Upper lobe of left lung (tissue), 6 donors: ENCODE results near the gene CDC34. TPM values are rescaled to one million over a fixed set of nuclear protein-coding genes. Genes with fewer than 3 reads are reported as not detected.

ENCODE experiments used
- ATAC-seq, 2 donors: fragments of 200-7000 bp; cut with Tn5 transposase; one replicate each; pipeline ENCODE4 v1.9.1; 2022; ENCODE audit warnings: mild to moderate bottlenecking in 2 of 2, moderate library complexity in 2 of 2; ENCODE audit not compliant: low FRiP score in 2 of 2
- DNase-seq, 2 donors: peaks; one replicate each; pipeline ENCODE4 v3.0.0-alpha.2; 2019 to 2020
- H3K27ac ChIP-seq, 4 donors: fragments of 200-600 bp; sonication (generic); one replicate each; pipeline ENCODE4 v1.5.1; 2016 to 2019
- H3K27me3 ChIP-seq, 4 donors: fragments of 200-600 bp; sonication (generic); one replicate each; pipeline ENCODE4 v1.5.1; 2017 to 2019
- H3K36me3 ChIP-seq, 4 donors: fragments of 200-600 bp; sonication (generic); one replicate each; pipeline ENCODE4 v1.5.1; 2016 to 2019
- H3K4me1 ChIP-seq, 4 donors: fragments of 200-600 bp; sonication (generic); one replicate each; pipeline ENCODE4 v1.5.1; 2018 to 2019
- H3K4me3 ChIP-seq, 4 donors: fragments of 200-600 bp; sonication (generic); one replicate each; pipeline ENCODE4 v1.5.1; 2017 to 2019; ENCODE audit warnings: mild to moderate bottlenecking in 2 of 4, moderate library complexity in 1 of 4
- H3K9me3 ChIP-seq, 4 donors: fragments of 200-600 bp; sonication (generic); one replicate each; pipeline ENCODE4 v1.5.1; 2018 to 2019
- CTCF ChIP-seq, 6 experiments: fragments of 450-650 bp in 4 of 6; fragments of 200-600 bp in 2 of 6; sonication (generic) in 2 of 6; IDR thresholded peaks; one replicate each; pipeline ENCODE4 v1.5.1; 2016 to 2019; ENCODE audit warnings: antibody characterized with exemption in 6 of 6
- EP300 ChIP-seq, 4 donors: sonication (generic); formaldehyde crosslinking; IDR thresholded peaks; one replicate each; pipeline ENCODE4 v1.5.1; 2017; ENCODE audit warnings: antibody characterized with exemption in 4 of 4, control low read depth in 2 of 4
- POLR2A ChIP-seq, 4 donors: fragments of 450-650 bp; IDR thresholded peaks; one replicate each; pipeline ENCODE4 v1.5.1; 2016 to 2017; ENCODE audit warnings: antibody characterized with exemption in 4 of 4, mild to moderate bottlenecking in 2 of 4
- POLR2AphosphoS5 ChIP-seq, 2 donors: sonication (generic); formaldehyde crosslinking; IDR thresholded peaks; one replicate each; pipeline ENCODE4 v1.5.1; 2017; ENCODE audit warnings: antibody characterized with exemption in 2 of 2
- WGBS, 2 donors: methylation state at CpG; one replicate each; pipeline ENCODE4 v1.1.5; 2017 to 2018; 5-methylcytosine and 5-hydroxymethylcytosine counted together
- total RNA-seq, 6 donors: library from RNA; depleted of rRNA in 4 of 6; stranded (reverse); fragments of >200 nt in 4 of 6; gene quantifications; one replicate each; pipeline versions ENCODE4 v1.1.0 to v1.2.1, GENCODE V29; 2016 to 2021
- donor health status: DM: no; HTN: no; CAD: no; lungs with moderate emphysema.
- donor health status: DM: no; HTN: yes; CAD: no; lungs with severe emphysema.

The CDC34 gene
- total RNA-seq, 6 donors from 2014 or later = 42.7 to 140 (median 52.4) TPM

- Histone ChIP-seq H3K4me3 (no peak overlapping the region), H3K4me1 (peaks cover 15 to 24% (median 18%) of the 10 kb centered on the region in 4 donors), H3K36me3 (peaks cover 0 to 5% (median 1%) of the 10 kb centered on the region in 4 donors), H3K9me3 (no peaks in the 10 kb centered on the region), H3K27me3 (no peaks in the 10 kb centered on the region), H3K27ac (no peak overlapping the region)
- TF ChIP-seq CTCF (IDR thresholded peaks at IDR 0.05) = no peak
- no peak for TF ChIP-seq POLR2AphosphoS5 (IDR thresholded peaks at IDR 0.05)
- no peak for TF ChIP-seq POLR2A (IDR thresholded peaks at IDR 0.05)
- TF ChIP-seq EP300 (IDR thresholded peaks at IDR 0.05) = no peak
- peak in 1 of 2 donors; percentile 68 for DNase-seq
- WGBS, 2 donors = 93 to 96% methylated on average over 9 to 12 of the region's 14 CpGs
- no peak for ATAC-seq
These were observed 26.9 kb upstream of the CDC34 start for GRCh38 chr19:504616-505015.

GRCh38 chr19:506404-507285 is 24.9 kb upstream of the CDC34 start:
- 4% methylated on average over 28 to 37 of the region's 48 CpGs for WGBS, 2 donors
- Histone ChIP-seq H3K27ac (peak overlapping the region; percentile 79 to 98 (median 96)), H3K4me3 (peak overlapping the region; percentile 58 to 100 (median 82)), H3K36me3 (peaks cover 0 to 7% (median 2%) of the 10 kb centered on the region in 4 donors), H3K9me3 (no peaks in the 10 kb centered on the region), H3K4me1 (peaks cover 30 to 42% (median 32%) of the 10 kb centered on the region in 4 donors), H3K27me3 (no peaks in the 10 kb centered on the region)
- TF ChIP-seq CTCF (IDR thresholded peaks at IDR 0.05) (peak; percentile 90 to 99 (median 98)), EP300 (IDR thresholded peaks at IDR 0.05) (no peak), POLR2A (IDR thresholded peaks at IDR 0.05) (peak in 1 of 4 donors; percentile 2)
- DNase-seq (peak; percentile 94 to 99), ATAC-seq (peak; percentile 93 to 95)

- peaks cover 34 to 51% (median 37%) of the 10 kb centered on the region in 4 donors for H3K4me1 ChIP-seq
- H3K36me3 ChIP-seq = peaks cover 0 to 7% (median 2%) of the 10 kb centered on the region in 4 donors
- TF ChIP-seq POLR2AphosphoS5 (IDR thresholded peaks at IDR 0.05) (peak; percentile 60 to 81), POLR2A (IDR thresholded peaks at IDR 0.05) (peak in 3 of 4 donors; percentile 34 to 66 (median 51)), EP300 (IDR thresholded peaks at IDR 0.05) (peak in 1 of 4 donors; percentile 50), CTCF (IDR thresholded peaks at IDR 0.05) (peak in 4 of 6 experiments; percentile 28 to 63 (median 43))
- WGBS, 2 donors = 1 to 2% methylated on average over 10 to 59 of the region's 81 CpGs
- DNase-seq = peak; percentile 79 to 95
- H3K27me3 ChIP-seq = no peaks in the 10 kb centered on the region
- H3K27ac ChIP-seq = peak within 1 kb of the TSS; percentile 79 to 98 (median 96)
- H3K9me3 ChIP-seq = no peaks in the 10 kb centered on the region
- peak; percentile 94 to 96 for ATAC-seq
- H3K4me3 ChIP-seq = peak within 1 kb of the TSS; percentile 75 to 100 (median 95)
These were observed 24.0 kb upstream of the CDC34 start, which contains the start of gene TPGS1 for GRCh38 chr19:507286-508203. Gene TPGS1, plus strand, starts transcription at chr19:507497. Its CDS starts 10 bp downstream, at chr19:507507.

- peaks cover 0 to 7% (median 2%) of the 10 kb centered on the region in 4 donors for H3K36me3 ChIP-seq
- WGBS, 2 donors = 64 to 73% methylated on average over 24 to 32 of the region's 32 CpGs
- no peak for TF ChIP-seq POLR2A (IDR thresholded peaks at IDR 0.05)
- TF ChIP-seq CTCF (IDR thresholded peaks at IDR 0.05) = no peak
- TF ChIP-seq EP300 (IDR thresholded peaks at IDR 0.05) = no peak
- TF ChIP-seq POLR2AphosphoS5 (IDR thresholded peaks at IDR 0.05) = no peak
- ATAC-seq (no peak), DNase-seq (no peak)
- peak overlapping the region; percentile 75 to 100 (median 95) for H3K4me3 ChIP-seq
- H3K9me3 ChIP-seq = no peaks in the 10 kb centered on the region
- H3K4me1 ChIP-seq = peaks cover 34 to 57% (median 40%) of the 10 kb centered on the region in 4 donors
- no peaks in the 10 kb centered on the region for H3K27me3 ChIP-seq
- peak overlapping the region in 2 of 4 donors; percentile 95 to 98 for H3K27ac ChIP-seq
These were observed 23.1 kb upstream of the CDC34 start for GRCh38 chr19:508204-509150.
